Measurements from ENCODE around the gene SMARCAD1.
"Not testable (repeated sequence)": the region's sequence is repeated elsewhere in the genome, so short reads cannot be mapped to it uniquely, and the experiment has no call there.

SMARCAD1 gene

GRCh38 chr4:94274912-94275311 is 67.2 kb downstream of the SMARCAD1 start:
- TF ChIP-seq, protein P1, sequence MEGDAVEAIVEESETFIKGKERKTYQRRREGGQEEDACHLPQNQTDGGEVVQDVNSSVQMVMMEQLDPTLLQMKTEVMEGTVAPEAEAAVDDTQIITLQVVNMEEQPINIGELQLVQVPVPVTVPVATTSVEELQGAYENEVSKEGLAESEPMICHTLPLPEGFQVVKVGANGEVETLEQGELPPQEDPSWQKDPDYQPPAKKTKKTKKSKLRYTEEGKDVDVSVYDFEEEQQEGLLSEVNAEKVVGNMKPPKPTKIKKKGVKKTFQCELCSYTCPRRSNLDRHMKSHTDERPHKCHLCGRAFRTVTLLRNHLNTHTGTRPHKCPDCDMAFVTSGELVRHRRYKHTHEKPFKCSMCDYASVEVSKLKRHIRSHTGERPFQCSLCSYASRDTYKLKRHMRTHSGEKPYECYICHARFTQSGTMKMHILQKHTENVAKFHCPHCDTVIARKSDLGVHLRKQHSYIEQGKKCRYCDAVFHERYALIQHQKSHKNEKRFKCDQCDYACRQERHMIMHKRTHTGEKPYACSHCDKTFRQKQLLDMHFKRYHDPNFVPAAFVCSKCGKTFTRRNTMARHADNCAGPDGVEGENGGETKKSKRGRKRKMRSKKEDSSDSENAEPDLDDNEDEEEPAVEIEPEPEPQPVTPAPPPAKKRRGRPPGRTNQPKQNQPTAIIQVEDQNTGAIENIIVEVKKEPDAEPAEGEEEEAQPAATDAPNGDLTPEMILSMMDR (conservative IDR thresholded peaks at IDR 0.05; ENCODE audit: low read depth), result no peak
- POLR2A ChIA-PET (ENCODE audit: low non-redundant PET), result no interaction called here
- no peak for DNase-seq (ENCODE audit: low spot score)
- CTCF ChIA-PET, result interaction anchor here (0.6 kb wide), 1 partner anchor 331 kb away, joined by 3 read pairs; no protein-coding TSS in a partner anchor
- H3K27ac ChIP-seq, result no peak overlapping the region

DNA sequence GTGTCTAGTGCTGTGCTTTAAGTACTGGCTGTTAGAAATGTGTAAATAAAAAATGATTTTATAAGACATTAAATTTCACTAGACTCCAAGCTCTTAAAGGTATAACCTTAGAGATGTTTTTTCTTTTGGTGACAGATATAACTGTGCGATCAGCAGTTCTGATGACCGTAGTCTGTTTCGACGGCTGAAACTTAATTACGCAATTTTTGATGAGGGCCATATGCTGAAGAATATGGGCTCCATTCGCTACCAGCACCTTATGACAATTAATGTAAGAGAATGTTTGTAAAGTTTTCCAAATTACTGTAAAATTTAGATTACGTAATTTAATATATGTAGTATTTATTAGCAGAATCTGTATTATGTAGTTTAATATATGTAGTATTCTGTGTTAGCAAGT is 68.5 kb downstream of the SMARCAD1 start:
- no peak for DNase-seq (ENCODE audit: low spot score)
- TF ChIP-seq, protein P1 (conservative IDR thresholded peaks at IDR 0.05; ENCODE audit: low read depth), result no peak
- CTCF ChIA-PET, result no interaction called here
- no peak overlapping the region for H3K27ac ChIP-seq
- POLR2A ChIA-PET (ENCODE audit: low non-redundant PET), result no interaction called here

DNA sequence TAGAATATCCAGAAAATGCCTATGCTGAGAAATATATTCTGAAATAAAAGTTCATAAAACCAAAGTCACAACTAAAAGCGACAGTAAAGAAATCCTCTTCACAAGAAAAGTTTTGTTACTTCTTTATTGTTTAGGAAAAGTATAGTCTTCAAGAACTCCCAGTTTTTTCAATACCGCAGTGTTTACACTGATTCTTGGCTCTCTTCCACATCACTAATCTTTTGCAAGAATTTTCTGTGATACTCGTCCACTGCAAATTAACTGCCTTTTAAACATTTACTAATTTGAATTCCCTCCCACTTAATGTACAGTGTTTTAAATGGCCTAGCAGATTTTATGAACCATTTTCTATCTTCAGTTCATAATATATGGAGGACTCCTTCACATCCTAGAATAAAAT is 69.9 kb downstream of the SMARCAD1 start:
- ChIA-PET CTCF (no interaction called here), POLR2A (ENCODE audit: low non-redundant PET) (no interaction called here)
- no peak for DNase-seq (ENCODE audit: low spot score)

GRCh38 chr4:94278781-94279180 is 71.1 kb downstream of the SMARCAD1 start:
- no peak for DNase-seq (ENCODE audit: low spot score)
- H3K27ac ChIP-seq, result no peak overlapping the region
- POLR2A ChIA-PET (ENCODE audit: low non-redundant PET), result no interaction called here
- CTCF ChIA-PET, result no interaction called here
- TF ChIP-seq, protein P1 (conservative IDR thresholded peaks at IDR 0.05; ENCODE audit: low read depth), result no peak

More for the DNA sequence above, 69.9 kb downstream of the SMARCAD1 start:
- H3K27ac ChIP-seq, result no peak overlapping the region
- TF ChIP-seq, protein P1 (conservative IDR thresholded peaks at IDR 0.05; ENCODE audit: low read depth), result no peak

- H3K27ac ChIP-seq, result no peak overlapping the region
- POLR2A ChIA-PET (ENCODE audit: low non-redundant PET), result no interaction called here
Observed at GRCh38 chr4:94284889-94285288, 77.2 kb downstream of the SMARCAD1 start.

DNA sequence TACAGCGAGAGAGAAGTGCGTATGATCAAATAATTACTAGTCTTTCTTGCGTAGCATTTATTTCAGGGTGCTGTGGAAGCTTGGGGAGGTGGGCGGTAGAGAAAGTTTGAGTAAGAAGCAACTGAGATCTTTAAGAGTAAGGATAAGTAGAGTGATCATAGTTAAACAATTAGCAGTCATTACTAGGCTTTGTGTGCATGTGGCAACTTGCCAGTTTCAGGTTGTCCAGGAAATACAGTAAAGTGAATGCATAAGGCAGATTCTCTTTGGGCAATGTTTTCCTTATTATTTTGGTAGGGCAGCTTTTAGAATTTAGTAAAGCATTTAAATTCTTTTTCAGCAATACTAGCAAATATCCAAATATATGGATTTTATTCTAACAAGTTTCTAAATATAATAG is 78.0 kb downstream of the SMARCAD1 start:
- DNase-seq (ENCODE audit: low spot score), result no peak
- H3K27ac ChIP-seq, result no peak overlapping the region
- ChIA-PET CTCF (interaction anchor here (0.6 kb wide), 1 partner anchor 475 kb away, joined by 3 read pairs; no protein-coding TSS in a partner anchor), POLR2A (ENCODE audit: low non-redundant PET) (no interaction called here)
- TF ChIP-seq, protein P1 (conservative IDR thresholded peaks at IDR 0.05; ENCODE audit: low read depth), result no peak

More at GRCh38 chr4:94284889-94285288, 77.2 kb downstream of the SMARCAD1 start:
- TF ChIP-seq, protein P1 (conservative IDR thresholded peaks at IDR 0.05; ENCODE audit: low read depth), result no peak
- CTCF ChIA-PET, result no interaction called here
- no peak for DNase-seq (ENCODE audit: low spot score)

GRCh38 chr4:94290245-94290644 is 82.6 kb downstream of the SMARCAD1 start:
- H3K27ac ChIP-seq, result no peak overlapping the region
- TF ChIP-seq, protein P1 (conservative IDR thresholded peaks at IDR 0.05; ENCODE audit: low read depth), result no peak
- ChIA-PET POLR2A (ENCODE audit: low non-redundant PET) (no interaction called here), CTCF (interaction anchor here (0.7 kb wide), 1 partner anchor 867 kb away, joined by 4 read pairs; no protein-coding TSS in a partner anchor)
- DNase-seq (ENCODE audit: low spot score), result no peak

DNA sequence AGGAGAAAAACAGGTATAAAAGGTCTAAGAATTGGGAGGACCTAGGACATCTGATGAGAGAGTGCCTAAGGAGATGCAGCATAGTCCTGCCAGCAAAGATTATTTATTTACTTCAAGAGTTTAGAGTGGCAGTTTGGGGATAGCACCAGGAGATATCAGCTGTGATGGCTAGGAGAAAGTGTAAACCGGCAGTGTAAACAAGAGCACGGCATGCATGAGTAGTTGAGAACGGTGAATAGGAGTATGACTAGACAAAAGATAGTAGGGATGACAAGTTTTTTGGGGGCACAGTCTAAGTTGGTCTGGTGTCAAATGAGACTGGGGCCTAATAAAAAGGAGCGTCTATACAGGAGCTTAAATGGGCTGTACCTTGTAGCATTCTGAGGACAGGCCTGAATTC is 86.3 kb downstream of the SMARCAD1 start:
- CTCF ChIA-PET; H3K27ac ChIP-seq; POLR2A ChIA-PET (ENCODE audit: low non-redundant PET); DNase-seq (ENCODE audit: low spot score): not testable (repeated sequence)

- H3K27ac ChIP-seq; POLR2A ChIA-PET (ENCODE audit: low non-redundant PET); CTCF ChIA-PET; DNase-seq (ENCODE audit: low spot score): not testable (repeated sequence)
Observed at GRCh38 chr4:94295473-94295872, 87.8 kb downstream of the SMARCAD1 start.
